C1 segment of cervical spinal cord (tissue), 14 donors: ENCODE data around the gene REM1.

Experiments
- DNase-seq, 14 donors: peaks; one replicate each; lab custom pipeline; 2025; lab: John Stamatoyannopoulos, UW

Gene REM1

DNA sequence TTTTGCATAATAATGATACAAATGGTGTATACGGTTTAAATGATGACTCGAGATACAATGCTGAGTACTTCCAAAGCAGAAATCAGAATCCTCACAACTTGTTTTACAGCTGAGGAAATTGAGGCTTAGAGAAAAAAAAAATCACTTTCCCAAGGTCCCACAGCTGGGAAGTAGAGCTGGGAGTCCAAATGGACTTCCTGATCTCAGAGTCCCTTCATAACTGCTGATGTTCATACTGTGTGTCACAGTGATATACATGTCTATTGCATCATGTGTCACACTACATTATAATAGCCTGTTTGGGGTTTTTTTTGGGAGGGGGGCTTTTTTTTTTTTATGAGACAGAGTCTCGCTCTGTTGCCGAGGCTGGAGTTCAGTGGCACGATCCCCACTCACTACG is 47.6 kb downstream of the REM1 start:
- DNase-seq = no peak

DNA sequence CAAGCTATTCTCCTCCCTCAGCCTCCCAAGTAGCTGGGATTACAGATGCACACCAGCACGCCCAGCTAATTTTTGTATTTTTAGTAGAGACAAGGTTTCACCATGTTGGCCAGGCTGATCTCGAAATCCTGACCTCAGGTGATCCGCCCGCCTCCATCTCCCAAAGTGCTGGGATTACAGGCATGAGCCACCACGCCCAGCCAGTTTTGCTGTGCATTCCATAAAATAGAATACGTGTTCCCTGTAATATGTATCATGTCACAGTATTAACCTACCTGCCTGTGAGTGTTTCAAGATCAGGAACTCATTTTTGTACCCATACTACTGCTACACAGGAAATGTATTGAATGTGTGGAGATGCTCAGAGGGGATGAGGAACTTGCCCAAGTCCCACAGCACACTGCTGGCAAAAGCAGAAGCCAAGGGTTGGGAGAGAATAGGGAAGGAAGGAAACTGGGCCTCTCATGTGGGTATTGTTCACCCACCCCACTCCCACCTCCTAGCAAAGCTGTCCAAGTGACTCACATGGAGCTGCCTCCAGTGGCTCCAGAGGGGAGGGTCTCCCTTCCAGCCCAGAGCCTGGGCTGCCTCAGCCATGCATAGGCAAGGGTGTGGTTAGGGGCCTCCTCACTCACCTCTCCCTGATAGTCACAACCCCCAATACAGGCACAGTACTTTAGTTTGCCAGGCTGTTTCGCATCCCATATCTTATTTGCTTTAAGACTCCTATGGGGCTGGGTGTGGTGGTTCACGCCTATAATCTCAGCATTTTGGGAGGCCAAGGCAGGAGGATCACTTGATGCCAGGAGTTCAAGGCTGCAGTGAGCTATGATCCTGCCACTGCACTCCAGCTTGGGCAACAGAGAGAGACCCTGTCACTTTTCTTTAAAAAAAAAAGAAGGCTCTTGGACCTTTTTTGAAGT is 48.5 kb downstream of the REM1 start:
- DNase-seq = peak in 4 of 14 donors; percentile 4 to 39 (median 28)

DNA sequence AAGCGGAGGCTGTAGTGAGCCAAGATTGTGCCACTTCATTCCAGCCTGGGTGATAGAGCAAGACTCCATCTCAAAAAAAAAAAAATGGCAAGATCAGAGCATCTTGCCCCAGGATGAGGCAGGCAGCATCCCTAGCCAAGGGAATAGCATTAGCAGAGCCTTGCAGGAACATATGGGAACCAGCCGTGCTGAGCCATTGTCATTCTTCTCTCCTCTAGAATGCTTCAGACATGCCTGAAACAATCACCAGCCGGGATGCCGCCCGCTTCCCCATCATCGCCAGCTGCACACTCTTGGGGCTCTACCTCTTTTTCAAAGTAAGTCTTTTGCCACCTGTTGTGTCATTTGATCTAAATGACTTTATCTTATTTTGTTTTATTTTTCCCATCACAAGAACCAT is 52.2 kb downstream of the REM1 start:
- no peak for DNase-seq
